Kidney (tissue), 14 donors: Measurements from ENCODE around the gene MARF1. TPM values are rescaled to one million over a fixed set of nuclear protein-coding genes. Genes with fewer than 3 reads are reported as not detected.

Experiments
- DNase-seq, 5 donors: peaks; one replicate each; pipeline ENCODE4 v3.0.0-alpha.2; 2013 to 2020
- FAIRE-seq: peaks from 2 replicates; lab custom pipeline; 2012; peaks lifted over from hg19 to GRCh38; lab: Jason Lieb, UNC
- H3K27ac ChIP-seq, 2 donors: one replicate each; pipeline ENCODE4 v1.7.0; 2013; ENCODE audit warnings: low read depth in 2 of 2, low read length in 2 of 2, inconsistent platforms in 1 of 2
- H3K27me3 ChIP-seq: one replicate; pipeline ENCODE4 v1.7.1; 2013; ENCODE audit warnings: low read length, inconsistent platforms; ENCODE audit not compliant: control insufficient read depth, insufficient read depth
- H3K36me3 ChIP-seq, 3 donors: one replicate each; pipeline versions ENCODE4 v1.7.0 to v1.7.1; 2013; ENCODE audit warnings: low read length in 3 of 3, control low read depth in 1 of 3, inconsistent platforms in 1 of 3; ENCODE audit not compliant: insufficient read depth in 3 of 3, control insufficient read depth in 2 of 3
- H3K4me1 ChIP-seq, 3 donors: one replicate each; pipeline versions ENCODE4 v1.7.0 to v1.7.1; 2013; ENCODE audit warnings: low read length in 3 of 3, inconsistent platforms in 1 of 3, low read depth in 1 of 3; ENCODE audit not compliant: control insufficient read depth in 2 of 3, insufficient read depth in 2 of 3
- H3K4me3 ChIP-seq, 3 donors: one replicate each; pipeline versions ENCODE4 v1.7.0 to v1.8.1; 2013; ENCODE audit warnings: low read length in 3 of 3, control low read depth in 1 of 3, inconsistent platforms in 1 of 3
- H3K9ac ChIP-seq, 3 donors: one replicate each; pipeline versions ENCODE4 v1.7.0 to v1.7.1; 2013; ENCODE audit warnings: low read length in 3 of 3, control low read depth in 1 of 3, inconsistent platforms in 1 of 3
- H3K9me3 ChIP-seq, 3 donors: one replicate each; pipeline versions ENCODE4 v1.7.0 to v1.7.1; 2013; ENCODE audit warnings: low read length in 3 of 3, control low read depth in 1 of 3, inconsistent platforms in 1 of 3; ENCODE audit not compliant: control insufficient read depth in 2 of 3, insufficient read depth in 1 of 3
- CTCF ChIP-seq: IDR thresholded peaks from 3 replicates; pipeline ENCODE4 v1.5.1; 2012; ENCODE audit warnings: mild to moderate bottlenecking, moderate library complexity, borderline replicate concordance; ENCODE audit not compliant: insufficient read depth; ENCODE audit errors: extremely low read depth
- intact Hi-C: fragments of 100-400 bp; cut with DNase I; formaldehyde crosslinking; loops from one replicate; pipeline ENCODE4 v1.11.1; 2022
- polyA plus RNA-seq: library from polyadenylated mRNA; stranded (reverse); fragments of 350-450 nt; fragmentation: Illumina TruSeq; extraction: RNeasy Lipid Tissue Mini Kit (QIAGEN cat#74804); gene quantifications from one replicate; pipeline ENCODE4 v1.2.3, GENCODE V29; 2014; ENCODE audit warnings: low read depth, low replicate concordance; ENCODE audit not compliant: insufficient read depth
- total RNA-seq: library from RNA; stranded (reverse); fragmentation: NEBNext Ultra II Directional; extraction: Animal tissue kit (Norgen Biotek cat#: 25700); gene quantifications from one replicate; pipeline ENCODE4 v1.2.1, GENCODE V29; 2021
- donor health status: control.
- donor health status: control.
- donor health status: control.
- donor health status: control.
- donor health status: control.
- donor health status: DM: yes; HTN: yes; CAD: no.
- donor health status: Normal renal cell carcinoma (clear cell type).

The MARF1 gene
- total and polyA plus RNA-seq, 2 donors from 2014 or later: 17.5 to 80.7 TPM

DNA sequence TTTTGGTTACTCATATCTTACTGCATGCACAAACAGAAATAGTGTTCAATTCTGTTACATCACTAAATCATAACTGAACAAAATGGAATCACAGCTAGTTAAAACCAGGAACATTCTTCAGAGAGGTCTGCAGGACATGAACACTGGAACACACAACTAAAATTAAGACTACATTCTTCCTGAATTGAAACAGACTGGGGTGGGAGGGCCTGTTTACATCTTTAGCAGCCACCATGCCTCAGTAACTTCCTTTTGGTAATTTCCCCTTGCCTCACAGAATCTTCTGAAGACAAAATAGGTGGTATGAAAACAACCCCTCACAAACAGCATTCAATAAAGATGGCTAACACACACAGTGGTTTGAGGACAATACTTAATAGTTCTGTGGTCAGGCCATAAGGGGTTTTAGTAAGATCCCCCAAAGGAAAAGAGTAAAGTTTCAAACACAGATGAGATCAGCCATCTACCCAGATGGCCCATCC, 6.5 kb downstream of the MARF1 start:
- no peak for TF ChIP-seq CTCF
- no peak overlapping the region for H3K27ac ChIP-seq
- intact Hi-C loops: no loop called here
- no peaks in the 10 kb centered on the region for H3K9me3 ChIP-seq
- no peaks in the 10 kb centered on the region for H3K27me3 ChIP-seq
- H3K9ac ChIP-seq: no peak overlapping the region
- DNase-seq: no peak
- peaks cover 0 to 1% (median 0%) of the 10 kb centered on the region in 3 donors for H3K4me1 ChIP-seq
- peaks cover 24 to 63% (median 32%) of the 10 kb centered on the region in 3 donors for H3K36me3 ChIP-seq
- no peak overlapping the region for H3K4me3 ChIP-seq
- FAIRE-seq: no peak

- H3K9ac ChIP-seq: no peak overlapping the region
- FAIRE-seq (no peak), DNase-seq (no peak)
- H3K27ac ChIP-seq: no peak overlapping the region
- peaks cover 26 to 63% (median 32%) of the 10 kb centered on the region in 3 donors for H3K36me3 ChIP-seq
- H3K27me3 ChIP-seq: no peaks in the 10 kb centered on the region
- intact Hi-C loops: no loop called here
- H3K9me3 ChIP-seq: no peaks in the 10 kb centered on the region
- no peaks in the 10 kb centered on the region for H3K4me1 ChIP-seq
- TF ChIP-seq CTCF: no peak
- H3K4me3 ChIP-seq: no peak overlapping the region
Measured at GRCh38 chr16:15635926-15636325, 7.0 kb downstream of the MARF1 start.

DNA sequence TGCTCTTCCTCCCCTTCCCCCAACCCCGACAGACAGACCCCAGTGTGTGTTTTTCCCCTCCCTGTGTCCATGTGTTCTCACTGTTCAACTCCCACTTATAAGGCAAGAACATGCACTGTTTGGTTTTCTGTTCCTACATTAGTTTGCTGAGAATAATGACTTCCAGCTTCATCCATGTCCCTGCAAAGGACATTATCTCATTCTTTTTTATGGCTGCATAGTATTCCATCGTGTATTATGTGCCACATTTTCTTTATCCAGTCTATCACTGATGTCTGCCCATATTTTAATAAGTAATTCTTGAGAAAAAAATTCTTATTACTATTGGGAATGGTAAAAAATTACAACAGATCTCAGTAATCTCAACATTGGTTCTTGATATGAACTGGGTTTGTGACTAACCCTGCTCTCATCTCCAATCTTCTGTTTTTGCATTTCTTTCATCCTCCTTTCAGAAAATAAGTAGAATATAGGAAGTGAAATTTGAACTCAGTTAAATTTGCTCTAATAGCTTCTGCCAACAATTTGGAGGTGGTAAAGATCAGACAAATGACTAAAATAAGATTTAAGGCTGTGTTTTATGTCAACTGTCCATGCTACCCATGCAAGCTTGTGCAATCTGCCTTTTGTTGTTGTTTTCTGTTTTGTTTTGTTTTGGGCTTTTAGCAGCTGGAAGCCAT, 11.1 kb downstream of the MARF1 start:
- TF ChIP-seq CTCF: no peak
- Histone ChIP-seq H3K9me3 (no peaks in the 10 kb centered on the region), H3K27ac (no peak overlapping the region), H3K4me1 (no peaks in the 10 kb centered on the region), H3K4me3 (no peak overlapping the region), H3K36me3 (peaks cover 16 to 40% (median 26%) of the 10 kb centered on the region in 3 donors), H3K27me3 (no peaks in the 10 kb centered on the region), H3K9ac (no peak overlapping the region)
- intact Hi-C loops: no loop called here
- DNase-seq: no peak
- FAIRE-seq: no peak
